Muscle layer of duodenum (tissue), 2 donors: ENCODE results near the gene RERE.
"Not testable (repeated sequence)": the region's sequence is repeated elsewhere in the genome, so short reads cannot be mapped to it uniquely, and the experiment has no call there.

ENCODE experiments used
- H3K27ac ChIP-seq: one replicate; pipeline ENCODE4 v1.7.0; 2013; ENCODE audit warnings: mild to moderate bottlenecking, low read length
- H3K27me3 ChIP-seq: one replicate; pipeline ENCODE4 v1.7.0; 2013; ENCODE audit warnings: low read depth, mild to moderate bottlenecking, control low read depth, low read length
- H3K36me3 ChIP-seq, 2 donors: one replicate each; pipeline ENCODE4 v1.7.0; 2013; ENCODE audit warnings: low read length in 2 of 2, control low read depth in 1 of 2, mild to moderate bottlenecking in 1 of 2; ENCODE audit not compliant: insufficient read depth in 2 of 2, control insufficient read depth in 1 of 2
- H3K4me1 ChIP-seq, 2 donors: one replicate each; pipeline ENCODE4 v1.7.0; 2013; ENCODE audit warnings: low read length in 2 of 2, mild to moderate bottlenecking in 2 of 2, control low read depth in 1 of 2, moderate library complexity in 1 of 2; ENCODE audit not compliant: insufficient read depth in 2 of 2, control insufficient read depth in 1 of 2
- H3K4me3 ChIP-seq, 2 donors: one replicate each; pipeline ENCODE4 v1.7.0; 2013; ENCODE audit warnings: low read length in 2 of 2, low read depth in 1 of 2, mild to moderate bottlenecking in 1 of 2
- H3K9me3 ChIP-seq, 2 donors: one replicate each; pipeline ENCODE4 v1.7.0; 2013; ENCODE audit warnings: low read length in 2 of 2, control low read depth in 1 of 2, mild to moderate bottlenecking in 1 of 2; ENCODE audit not compliant: control insufficient read depth in 1 of 2
- donor health status: healthy.

RERE gene

GRCh38 chr1:8794605-8795004 lies 22.8 kb downstream of the RERE start:
- Histone ChIP-seq H3K27me3 (no peaks in the 10 kb centered on the region), H3K9me3 (no peaks in the 10 kb centered on the region), H3K4me3 (no peak overlapping the region)

GRCh38 chr1:8791819-8792218 lies 25.6 kb downstream of the RERE start:
- Histone ChIP-seq H3K4me1 (no peaks in the 10 kb centered on the region), H3K4me3 (no peak overlapping the region), H3K27ac (no peak overlapping the region), H3K36me3 (peaks cover 0 to 3% of the 10 kb centered on the region in 2 donors), H3K27me3 (no peaks in the 10 kb centered on the region), H3K9me3 (no peaks in the 10 kb centered on the region)

More at GRCh38 chr1:8794605-8795004, 22.8 kb downstream of the RERE start:
- Histone ChIP-seq H3K27ac (no peak overlapping the region), H3K4me1 (no peaks in the 10 kb centered on the region), H3K36me3 (peaks cover 0 to 3% of the 10 kb centered on the region in 2 donors)

- no peaks in the 10 kb centered on the region for H3K9me3 ChIP-seq
- no peak overlapping the region for H3K4me3 ChIP-seq
- H3K27ac ChIP-seq: no peak overlapping the region
- H3K4me1 ChIP-seq: no peaks in the 10 kb centered on the region
- peaks cover 0 to 3% of the 10 kb centered on the region in 2 donors for H3K36me3 ChIP-seq
- no peaks in the 10 kb centered on the region for H3K27me3 ChIP-seq
These were observed 26.5 kb downstream of the RERE start for GRCh38 chr1:8790987-8791386.

- Histone ChIP-seq H3K36me3 (peaks cover 0 to 3% of the 10 kb centered on the region in 2 donors), H3K4me1 (no peaks in the 10 kb centered on the region), H3K4me3 (no peak overlapping the region), H3K27ac (no peak overlapping the region), H3K27me3 (no peaks in the 10 kb centered on the region), H3K9me3 (no peaks in the 10 kb centered on the region)
These were observed 27.0 kb downstream of the RERE start for GRCh38 chr1:8790478-8790877.

DNA sequence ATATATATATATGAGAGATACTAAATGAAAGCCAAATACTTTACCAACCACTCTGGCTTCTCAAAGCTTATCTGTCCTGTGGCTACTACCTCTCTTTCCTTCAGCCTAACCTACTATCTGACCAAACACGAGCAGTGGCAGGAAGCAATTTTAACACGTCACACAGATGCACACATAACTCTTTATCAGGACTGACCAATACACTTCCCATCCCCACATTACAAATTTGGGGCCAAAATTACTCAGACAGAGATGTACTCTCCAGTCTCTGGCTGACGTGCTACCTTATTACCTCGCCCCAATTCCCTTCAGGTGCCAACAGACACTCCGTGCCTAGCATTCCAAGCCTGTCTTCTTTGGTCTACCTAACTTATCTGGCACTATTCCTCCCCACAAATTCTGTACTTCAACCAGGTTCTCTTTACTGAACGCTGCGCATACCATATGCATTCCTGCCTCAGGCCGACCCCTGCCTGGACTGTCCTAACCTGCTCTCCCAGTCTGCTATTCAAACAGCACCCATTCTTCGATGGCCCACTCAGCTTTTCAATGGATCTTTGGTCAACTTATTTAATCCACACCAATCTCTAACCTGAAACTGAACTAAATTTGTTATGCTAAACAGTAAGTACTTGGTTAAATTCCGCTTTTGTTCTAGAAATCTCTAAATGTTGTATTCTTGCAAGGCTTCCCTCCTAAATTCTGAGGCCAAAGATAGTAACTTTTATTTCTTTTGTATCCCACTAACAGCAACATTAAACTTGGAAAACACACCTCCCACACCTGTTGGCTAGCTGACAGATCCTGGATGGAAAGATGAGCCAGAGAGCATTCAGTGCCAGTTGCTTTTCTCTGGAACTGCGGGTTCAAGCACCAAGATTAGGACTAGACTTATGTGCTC lies 27.9 kb downstream of the RERE start:
- Histone ChIP-seq H3K27me3 (no peaks in the 10 kb centered on the region), H3K4me3 (no peak overlapping the region), H3K27ac (no peak overlapping the region), H3K36me3 (peaks cover 0 to 3% of the 10 kb centered on the region in 2 donors), H3K9me3 (no peaks in the 10 kb centered on the region), H3K4me1 (no peaks in the 10 kb centered on the region)

GRCh38 chr1:8787218-8787617 lies 30.2 kb downstream of the RERE start:
- Histone ChIP-seq H3K27ac (no peak overlapping the region), H3K27me3 (no peaks in the 10 kb centered on the region), H3K4me1 (no peaks in the 10 kb centered on the region), H3K4me3 (no peak overlapping the region), H3K36me3 (peaks cover 0 to 3% of the 10 kb centered on the region in 2 donors), H3K9me3 (no peaks in the 10 kb centered on the region)

DNA sequence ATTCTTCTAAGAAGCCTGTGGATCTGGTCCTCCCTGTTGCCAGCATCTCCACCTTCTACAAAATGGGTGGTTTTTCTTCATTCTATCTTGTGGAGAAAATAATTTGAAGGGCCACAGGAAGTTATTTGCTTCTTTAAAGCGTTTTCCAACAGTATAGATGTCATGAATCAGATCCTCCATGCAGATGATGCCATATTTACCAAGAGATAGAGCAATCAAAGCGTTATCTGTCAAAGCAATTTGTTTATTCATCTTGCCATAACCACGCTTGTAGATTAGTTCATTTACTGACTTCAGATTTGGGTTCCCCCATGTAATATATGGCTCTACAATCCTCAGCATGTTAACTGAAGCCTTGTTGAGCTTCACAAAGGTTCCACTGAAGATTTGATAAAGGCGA lies 31.2 kb downstream of the RERE start:
- not testable (repeated sequence) for H3K36me3 ChIP-seq, H3K27me3 ChIP-seq, H3K4me1 ChIP-seq, H3K9me3 ChIP-seq, H3K4me3 ChIP-seq, H3K27ac ChIP-seq

- no peak overlapping the region for H3K27ac ChIP-seq
- H3K4me3 ChIP-seq: no peak overlapping the region
- H3K9me3 ChIP-seq: no peaks in the 10 kb centered on the region
- H3K36me3 ChIP-seq: no peaks in the 10 kb centered on the region
- H3K27me3 ChIP-seq: no peaks in the 10 kb centered on the region
- no peaks in the 10 kb centered on the region for H3K4me1 ChIP-seq
These were observed 34.5 kb downstream of the RERE start for GRCh38 chr1:8782955-8783354.

GRCh38 chr1:8782001-8782620 lies 35.3 kb downstream of the RERE start:
- no peaks in the 10 kb centered on the region for H3K27me3 ChIP-seq
- no peaks in the 10 kb centered on the region for H3K4me1 ChIP-seq
- H3K4me3 ChIP-seq: no peak overlapping the region
- no peaks in the 10 kb centered on the region for H3K9me3 ChIP-seq
- H3K36me3 ChIP-seq: no peaks in the 10 kb centered on the region
- no peak overlapping the region for H3K27ac ChIP-seq

DNA sequence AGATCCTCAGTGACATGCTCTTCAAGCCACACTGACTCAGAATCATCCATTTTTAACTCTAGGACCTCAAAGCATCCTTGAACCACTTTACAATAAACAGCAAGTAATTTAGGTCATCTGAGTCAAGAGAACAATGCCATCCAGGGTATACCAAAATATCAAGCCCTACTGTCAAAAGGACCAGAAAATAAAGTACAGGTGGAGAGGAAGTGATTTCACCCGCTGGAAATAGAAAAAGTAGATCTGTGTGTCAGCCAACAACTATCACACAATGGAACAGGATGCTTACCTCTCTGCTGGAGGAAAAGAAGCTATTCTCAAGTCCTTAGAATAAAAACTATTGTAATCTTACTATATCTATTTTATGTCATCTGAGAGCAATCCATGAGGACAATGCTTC lies 37.0 kb downstream of the RERE start:
- Histone ChIP-seq H3K4me3 (no peak overlapping the region), H3K9me3 (no peaks in the 10 kb centered on the region), H3K27ac (no peak overlapping the region), H3K4me1 (no peaks in the 10 kb centered on the region), H3K27me3 (no peaks in the 10 kb centered on the region), H3K36me3 (no peaks in the 10 kb centered on the region)

DNA sequence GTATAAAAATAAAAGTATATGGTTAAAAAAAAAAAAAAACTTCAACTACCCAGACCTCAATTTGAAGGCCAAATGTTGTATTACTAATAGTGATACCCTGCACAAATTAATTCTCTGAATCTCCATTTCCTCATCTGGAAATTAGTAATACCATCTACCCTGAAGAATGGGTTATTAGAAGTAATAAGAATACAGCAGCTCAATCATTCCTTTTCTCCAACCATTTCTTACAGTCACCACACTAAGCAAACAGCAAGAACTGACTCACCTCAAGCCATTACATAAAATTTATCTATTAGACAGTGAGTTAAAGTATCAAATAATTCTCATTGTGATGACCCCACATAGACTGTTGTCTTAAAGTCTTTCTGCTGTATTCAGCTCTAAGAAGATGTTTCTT lies 39.6 kb downstream of the RERE start:
- Histone ChIP-seq H3K9me3 (no peaks in the 10 kb centered on the region), H3K27me3 (no peaks in the 10 kb centered on the region), H3K4me1 (no peaks in the 10 kb centered on the region), H3K27ac (no peak overlapping the region), H3K4me3 (no peak overlapping the region), H3K36me3 (no peaks in the 10 kb centered on the region)
